ENCODE measurements around the gene L3MBTL1. TPM values are rescaled to one million over a fixed set of nuclear protein-coding genes. Genes with fewer than 3 reads are reported as not detected.

Gene L3MBTL1
- total RNA-seq, 1 donor from 2014 or later, result 11.3 TPM

DNA sequence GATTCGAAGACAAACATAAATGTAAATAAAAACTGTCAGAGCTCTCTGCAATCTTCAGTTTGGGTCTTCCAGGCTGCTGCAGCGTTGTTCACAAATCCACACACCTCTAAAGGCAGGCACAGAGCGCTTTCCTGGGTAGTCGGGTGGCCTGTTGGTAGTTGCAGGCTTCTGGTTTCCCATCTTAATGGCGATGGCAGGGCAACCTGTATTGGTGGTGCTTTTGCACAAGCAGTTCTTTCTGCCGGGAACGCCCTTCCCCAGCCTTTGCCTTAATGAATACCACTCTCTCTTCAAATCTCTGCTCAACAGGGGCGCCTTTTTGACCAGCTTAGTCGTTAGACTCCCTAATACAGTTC lies 82.5 kb downstream of the L3MBTL1 start:
- no peak for DNase-seq (ENCODE audit: low spot score)

DNA sequence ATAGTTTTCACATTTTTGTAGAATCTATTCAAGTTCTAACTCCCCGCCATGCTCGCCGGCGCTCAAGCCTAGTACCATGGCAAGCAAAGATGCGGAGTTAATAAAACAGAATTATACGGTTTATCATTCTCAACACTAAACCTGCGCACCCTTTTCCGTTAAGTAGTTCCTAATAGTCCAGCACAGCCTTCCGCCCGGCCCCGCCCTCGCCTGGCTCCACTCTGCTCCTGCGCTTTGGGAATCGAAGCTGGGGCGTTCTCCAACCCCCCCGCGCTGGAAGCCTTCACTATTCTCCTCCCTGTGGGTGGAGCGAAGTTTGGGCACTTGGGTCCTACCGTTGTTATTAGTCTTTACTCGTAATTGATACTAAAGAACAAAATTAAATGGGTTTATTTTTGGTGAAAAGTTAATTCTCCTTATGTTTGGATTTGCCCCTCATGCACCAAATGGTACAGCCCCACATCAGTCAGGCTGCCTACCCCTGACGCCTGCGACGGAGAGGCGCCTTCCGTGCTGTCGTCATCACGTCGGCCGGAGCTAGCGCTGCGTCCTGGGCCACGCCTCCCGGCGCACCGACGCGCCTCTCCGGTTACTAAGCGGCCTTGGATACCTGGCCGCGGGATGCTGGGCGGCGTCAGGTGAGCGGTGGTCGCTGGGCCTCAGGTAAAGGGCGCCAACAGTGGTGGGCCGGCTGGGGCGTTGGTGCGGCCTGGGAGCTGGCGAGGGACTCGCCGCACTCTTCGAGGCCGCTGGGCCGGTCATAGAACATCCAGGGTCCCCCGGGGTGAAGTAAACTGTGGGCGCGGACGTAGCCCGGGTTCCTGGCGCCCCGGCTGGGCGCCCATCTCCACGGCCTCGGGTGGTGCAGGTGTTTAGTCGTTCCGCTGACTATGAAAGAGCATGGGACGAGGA lies 83.2 kb downstream of the L3MBTL1 start, which contains the start of gene IFT52:
TSS of gene IFT52 (plus strand) at position 546 of the 912 bp plus-strand sequence. CDS start 3,762 bp downstream, outside the sequence.
- peak; percentile 96 for DNase-seq (ENCODE audit: low spot score)

Other genes with a start within 250 kb of the L3MBTL1 start
- gene SRSF6, start 49.8 kb upstream of the L3MBTL1 start, total RNA-seq (ENCODE audit: insufficient read depth, low replicate concordance), result 30.1 TPM
- not detected for gene SGK2, start 51.3 kb downstream of the L3MBTL1 start, total RNA-seq (ENCODE audit: insufficient read depth, low replicate concordance)
- gene IFT52, start 83.2 kb downstream of the L3MBTL1 start, total RNA-seq (ENCODE audit: insufficient read depth, low replicate concordance), result 55.4 TPM
- 0.24 TPM for gene MYBL2, start 159.4 kb downstream of the L3MBTL1 start, total RNA-seq (ENCODE audit: insufficient read depth, low replicate concordance)
- not detected for gene GTSF1L, start 219.3 kb downstream of the L3MBTL1 start, total RNA-seq (ENCODE audit: insufficient read depth, low replicate concordance)